SU-DHL-6 (cell line): ENCODE data around the gene ACAA1.
A peak's percentile ranks its signal among the peaks of the same experiment; 100 is the strongest.

ENCODE experiments used
- H2AFZ ChIP-seq: fragments of 200-600 bp; sonication (generic); 2 replicates; pipeline ENCODE4 v1.6.1; 2014; ENCODE audit warnings: low read depth, mild to moderate bottlenecking, moderate library complexity, mixed read lengths, antibody characterized with exemption, low read length; ENCODE audit not compliant: severe bottlenecking
- H3F3A ChIP-seq: fragments of 200-600 bp; shearing (Covaris generic); 2 replicates; pipeline ENCODE4 v1.6.0; 2016; ENCODE audit warnings: antibody characterized with exemption, mild to moderate bottlenecking; ENCODE audit not compliant: insufficient read depth
- H3K27ac ChIP-seq: fragments of 200-600 bp; sonication (generic); 2 replicates; pipeline ENCODE4 v1.5.1; 2016; ENCODE audit warnings: low read depth, mild to moderate bottlenecking, low read length, moderate library complexity, mixed read lengths
- H3K27me3 ChIP-seq: fragments of 200-600 bp; sonication (generic), shearing (Covaris generic); 2 replicates; pipeline ENCODE4 v1.6.0; 2014; ENCODE audit warnings: mild to moderate bottlenecking, low read length
- H3K36me3 ChIP-seq: fragments of 200-600 bp; sonication (generic); 2 replicates; pipeline ENCODE4 v1.6.1; 2014; ENCODE audit warnings: mild to moderate bottlenecking, low read length, mixed read lengths
- H3K4me2 ChIP-seq: fragments of 300-600, 200-600 bp; shearing (Covaris generic), sonication (generic); 2 replicates; pipeline ENCODE4 v1.6.0; 2014; ENCODE audit warnings: low read length, low read depth, mild to moderate bottlenecking; ENCODE audit not compliant: poor library complexity, severe bottlenecking
- H3K4me3 ChIP-seq: fragments of 200-600 bp; sonication (generic); 2 replicates; pipeline ENCODE4 v1.5.1; 2014; ENCODE audit warnings: antibody characterized with exemption, low read length, mild to moderate bottlenecking, mixed read lengths; ENCODE audit not compliant: insufficient read depth, poor library complexity, severe bottlenecking
- H3K79me2 ChIP-seq: fragments of 200-600 bp; sonication (generic); 2 replicates; pipeline ENCODE4 v1.6.1; 2014; ENCODE audit warnings: mild to moderate bottlenecking, low read length, moderate library complexity; ENCODE audit not compliant: insufficient read depth
- H3K9ac ChIP-seq: fragments of 200-600 bp; sonication (generic); 2 replicates; pipeline ENCODE4 v1.7.0; 2014; ENCODE audit warnings: mild to moderate bottlenecking, low read length
- H3K9me2 ChIP-seq: fragments of 200-600 bp; sonication (generic); replicated peaks from 2 replicates; pipeline ENCODE4 v1.6.1; 2014; ENCODE audit warnings: low read length; ENCODE audit not compliant: insufficient read depth
- H3K9me3 ChIP-seq: fragments of 200-600 bp; sonication (generic); 2 replicates; pipeline ENCODE4 v1.6.1; 2014; ENCODE audit warnings: low read length, mixed read lengths; ENCODE audit not compliant: insufficient read depth
- H4K20me1 ChIP-seq: fragments of 200-600 bp; sonication (generic); 2 replicates; pipeline ENCODE4 v1.6.1; 2014; ENCODE audit warnings: low read depth, mild to moderate bottlenecking, antibody characterized with exemption, low read length, moderate library complexity, mixed read lengths
- EZH2phosphoT487 ChIP-seq: fragments of 200-600 bp; sonication (generic), shearing (Covaris generic); conservative IDR thresholded peaks from 2 replicates; pipeline ENCODE4 v1.6.1; 2018; ENCODE audit warnings: mild to moderate bottlenecking, antibody characterized with exemption, low read length, moderate library complexity, mixed read lengths
- TF ChIP-seq, protein P1 (sequence below): fragments of 200-600 bp; sonication (generic); IDR thresholded peaks from one replicate; pipeline ENCODE4 v1.5.1; 2017; ENCODE audit warnings: antibody characterized with exemption, mild to moderate bottlenecking, low read length, moderate library complexity; ENCODE audit not compliant: insufficient read depth, poor library complexity, severe bottlenecking

Gene ACAA1

GRCh38 chr3:38133209-38133556, 3.7 kb downstream of the ACAA1 start:
- TF ChIP-seq, protein P1, sequence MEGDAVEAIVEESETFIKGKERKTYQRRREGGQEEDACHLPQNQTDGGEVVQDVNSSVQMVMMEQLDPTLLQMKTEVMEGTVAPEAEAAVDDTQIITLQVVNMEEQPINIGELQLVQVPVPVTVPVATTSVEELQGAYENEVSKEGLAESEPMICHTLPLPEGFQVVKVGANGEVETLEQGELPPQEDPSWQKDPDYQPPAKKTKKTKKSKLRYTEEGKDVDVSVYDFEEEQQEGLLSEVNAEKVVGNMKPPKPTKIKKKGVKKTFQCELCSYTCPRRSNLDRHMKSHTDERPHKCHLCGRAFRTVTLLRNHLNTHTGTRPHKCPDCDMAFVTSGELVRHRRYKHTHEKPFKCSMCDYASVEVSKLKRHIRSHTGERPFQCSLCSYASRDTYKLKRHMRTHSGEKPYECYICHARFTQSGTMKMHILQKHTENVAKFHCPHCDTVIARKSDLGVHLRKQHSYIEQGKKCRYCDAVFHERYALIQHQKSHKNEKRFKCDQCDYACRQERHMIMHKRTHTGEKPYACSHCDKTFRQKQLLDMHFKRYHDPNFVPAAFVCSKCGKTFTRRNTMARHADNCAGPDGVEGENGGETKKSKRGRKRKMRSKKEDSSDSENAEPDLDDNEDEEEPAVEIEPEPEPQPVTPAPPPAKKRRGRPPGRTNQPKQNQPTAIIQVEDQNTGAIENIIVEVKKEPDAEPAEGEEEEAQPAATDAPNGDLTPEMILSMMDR, result no peak
- TF ChIP-seq EZH2phosphoT487, result no peak
- Histone ChIP-seq H3K4me2 (no peak overlapping the region), H3K9me3 (no peaks in the 10 kb centered on the region), H3K27me3 (no peaks in the 10 kb centered on the region), H3K4me3 (no peak overlapping the region), H3F3A (no peaks in the 10 kb centered on the region), H3K9me2 (no peaks in the 10 kb centered on the region), H3K36me3 (no peaks in the 10 kb centered on the region), H3K79me2 (peaks cover 6% of the 10 kb centered on the region), H3K9ac (no peak overlapping the region), H2AFZ (no peak overlapping the region), H3K27ac (no peak overlapping the region), H4K20me1 (no peaks in the 10 kb centered on the region)

DNA sequence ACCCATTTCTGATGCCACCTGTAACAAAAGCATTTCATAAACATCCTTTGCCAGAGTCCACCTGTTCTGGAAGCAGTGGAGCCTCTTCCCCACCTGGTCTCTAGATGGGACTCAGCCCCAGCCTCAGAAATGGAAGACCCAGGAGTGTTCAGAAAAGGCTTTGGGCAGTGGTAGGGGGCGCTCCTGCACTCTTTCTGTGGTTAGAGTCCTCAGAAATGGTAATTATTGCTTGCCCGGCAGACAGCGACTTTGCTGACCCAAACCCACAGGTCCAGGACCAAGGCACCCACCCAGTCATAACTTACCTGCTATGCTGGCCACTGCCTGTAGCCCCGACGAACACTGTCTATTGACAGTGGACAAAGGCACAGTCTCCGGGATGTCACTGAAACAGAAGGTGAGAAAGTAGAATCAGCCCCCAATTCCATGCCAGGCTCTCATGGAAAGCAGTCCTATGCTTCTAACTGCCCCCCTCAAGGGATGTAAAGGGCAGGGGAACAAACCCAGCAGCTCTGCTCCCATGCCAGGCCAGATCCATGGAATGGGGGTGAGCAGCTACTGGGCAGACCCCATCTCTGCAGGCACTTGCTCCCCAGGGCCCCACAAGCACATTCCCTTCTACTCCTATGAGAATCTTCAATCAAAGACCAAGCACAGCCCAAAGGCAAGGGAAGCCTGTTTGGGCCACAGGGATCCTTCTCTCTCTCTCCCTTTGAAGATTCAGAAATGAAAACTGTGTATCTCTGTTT, 5.1 kb downstream of the ACAA1 start:
- no peak overlapping the region for H3K4me2 ChIP-seq
- H4K20me1 ChIP-seq, result no peaks in the 10 kb centered on the region

GRCh38 chr3:38130631-38131065, 6.3 kb downstream of the ACAA1 start:
- Histone ChIP-seq H4K20me1 (no peaks in the 10 kb centered on the region), H3K4me2 (no peak overlapping the region), H3K4me3 (no peak overlapping the region), H3K9me3 (no peaks in the 10 kb centered on the region), H2AFZ (no peak overlapping the region), H3K79me2 (no peaks in the 10 kb centered on the region), H3K36me3 (peaks cover 5% of the 10 kb centered on the region; the same call in 1 of the 2 replicates), H3K9me2 (no peaks in the 10 kb centered on the region), H3K27ac (no peak overlapping the region), H3K27me3 (no peaks in the 10 kb centered on the region), H3F3A (no peaks in the 10 kb centered on the region), H3K9ac (no peak overlapping the region)
- TF ChIP-seq, protein P1, result no peak
- no peak for TF ChIP-seq EZH2phosphoT487

More for the DNA sequence above, 5.1 kb downstream of the ACAA1 start:
- H3K36me3 ChIP-seq, result peaks cover 5% of the 10 kb centered on the region; the same call in 1 of the 2 replicates
- H3K79me2 ChIP-seq, result peaks cover 6% of the 10 kb centered on the region
- H3K9ac ChIP-seq, result no peak overlapping the region
- no peaks in the 10 kb centered on the region for H3F3A ChIP-seq
- no peak overlapping the region for H3K27ac ChIP-seq
- TF ChIP-seq, protein P1, result peak; percentile 58
- no peak for TF ChIP-seq EZH2phosphoT487
- no peaks in the 10 kb centered on the region for H3K27me3 ChIP-seq
- no peaks in the 10 kb centered on the region for H3K9me2 ChIP-seq
- H3K4me3 ChIP-seq, result no peak overlapping the region
- no peak overlapping the region for H2AFZ ChIP-seq
- H3K9me3 ChIP-seq, result no peaks in the 10 kb centered on the region
